ENCODE measurements around the gene PDE2A.
"Not testable (repeated sequence)": the region's sequence is repeated elsewhere in the genome, so short reads cannot be mapped to it uniquely, and the experiment has no call there.

Gene PDE2A

GRCh38 chr11:72573855-72574445 lies 100.3 kb downstream of the PDE2A start:
- DNase-seq = no peak

GRCh38 chr11:72573072-72573854 lies 101.0 kb downstream of the PDE2A start:
- no peak for DNase-seq

- DNase-seq = not testable (repeated sequence)
Measured at GRCh38 chr11:72572540-72572939, 101.7 kb downstream of the PDE2A start.

- DNase-seq = no peak
Measured at GRCh38 chr11:72570893-72571661, 103.1 kb downstream of the PDE2A start.

GRCh38 chr11:72569966-72570892 lies 104.0 kb downstream of the PDE2A start:
- DNase-seq = no peak

GRCh38 chr11:72568861-72569260 lies 105.4 kb downstream of the PDE2A start:
- DNase-seq = no peak

GRCh38 chr11:72562431-72562830 lies 111.8 kb downstream of the PDE2A start:
- no peak for DNase-seq

- no peak for DNase-seq
Measured at GRCh38 chr11:72561856-72562255, 112.4 kb downstream of the PDE2A start.

GRCh38 chr11:72560864-72561263 lies 113.4 kb downstream of the PDE2A start:
- DNase-seq = not testable (repeated sequence)

GRCh38 chr11:72556433-72556832 lies 117.8 kb downstream of the PDE2A start:
- DNase-seq = no peak

GRCh38 chr11:72555014-72555522 lies 119.2 kb downstream of the PDE2A start:
- not testable (repeated sequence) for DNase-seq

GRCh38 chr11:72553706-72554105 lies 120.5 kb downstream of the PDE2A start:
- no peak for DNase-seq

GRCh38 chr11:72552399-72552910 lies 121.8 kb downstream of the PDE2A start:
- no peak for DNase-seq

- DNase-seq = no peak
Measured at GRCh38 chr11:72551571-72551970, 122.7 kb downstream of the PDE2A start.

- no peak for DNase-seq
Measured at GRCh38 chr11:72548463-72548862, 125.8 kb downstream of the PDE2A start.

- DNase-seq = no peak
Measured at GRCh38 chr11:72546866-72547265, 127.4 kb downstream of the PDE2A start.

- no peak for DNase-seq
Measured at GRCh38 chr11:72544589-72544988, 129.6 kb downstream of the PDE2A start.

GRCh38 chr11:72543849-72544542 lies 130.2 kb downstream of the PDE2A start:
- no peak for DNase-seq

- DNase-seq = no peak
Measured at GRCh38 chr11:72541257-72541974, 132.8 kb downstream of the PDE2A start.

- DNase-seq = no peak
Measured at GRCh38 chr11:72537051-72537450, 137.2 kb downstream of the PDE2A start.

- DNase-seq = no peak
Measured at GRCh38 chr11:72535194-72535547, 139.1 kb downstream of the PDE2A start.
